ENCODE data around the gene N4BP2L2.
"Not testable (repeated sequence)": the region's sequence is repeated elsewhere in the genome, so short reads cannot be mapped to it uniquely, and the experiment has no call there.

N4BP2L2 gene

GRCh38 chr13:32538621-32539246, at the start of gene N4BP2L2:
N4BP2L2 (minus strand) TSS chr13:32538795; CDS start chr13:32537027, 1,768 bp downstream.
- in situ Hi-C loops (cut with MboI; ENCODE audit: low sequenced_read_pairs) = no loop called here

- in situ Hi-C loops (cut with MboI; ENCODE audit: low sequenced_read_pairs) = no loop called here
Measured at GRCh38 chr13:32587811-32588170, 49.2 kb upstream of the N4BP2L2 start.

- in situ Hi-C loops (cut with MboI; ENCODE audit: low sequenced_read_pairs) = no loop called here
Measured at GRCh38 chr13:32587011-32587810, 48.6 kb upstream of the N4BP2L2 start.

- in situ Hi-C loops (cut with MboI; ENCODE audit: low sequenced_read_pairs) = no loop called here
Measured at GRCh38 chr13:32586080-32586900, 47.7 kb upstream of the N4BP2L2 start, which contains the start of gene PDS5B. PDS5B (plus strand) TSS chr13:32586452; CDS start chr13:32648773, 62,321 bp downstream.

GRCh38 chr13:32585550-32586079, 47.0 kb upstream of the N4BP2L2 start:
- in situ Hi-C loops (cut with MboI; ENCODE audit: low sequenced_read_pairs) = no loop called here

- in situ Hi-C loops (cut with MboI; ENCODE audit: low sequenced_read_pairs) = no loop called here
Measured at GRCh38 chr13:32582991-32583390, 44.4 kb upstream of the N4BP2L2 start.

GRCh38 chr13:32582281-32582680, 43.7 kb upstream of the N4BP2L2 start:
- in situ Hi-C loops (cut with MboI; ENCODE audit: low sequenced_read_pairs) = no loop called here

- in situ Hi-C loops (cut with MboI; ENCODE audit: low sequenced_read_pairs) = no loop called here
Measured at GRCh38 chr13:32581177-32581786, 42.7 kb upstream of the N4BP2L2 start.

GRCh38 chr13:32577032-32577431, 38.4 kb upstream of the N4BP2L2 start:
- in situ Hi-C loops (cut with MboI; ENCODE audit: low sequenced_read_pairs) = no loop called here

GRCh38 chr13:32575687-32576086, 37.1 kb upstream of the N4BP2L2 start:
- in situ Hi-C loops (cut with MboI; ENCODE audit: low sequenced_read_pairs) = not testable (repeated sequence)

GRCh38 chr13:32560842-32561241, 22.2 kb upstream of the N4BP2L2 start:
- in situ Hi-C loops (cut with MboI; ENCODE audit: low sequenced_read_pairs) = not testable (repeated sequence)

- in situ Hi-C loops (cut with MboI; ENCODE audit: low sequenced_read_pairs) = no loop called here
Measured at GRCh38 chr13:32555613-32556012, 17.0 kb upstream of the N4BP2L2 start.

GRCh38 chr13:32553720-32554119, 15.1 kb upstream of the N4BP2L2 start:
- in situ Hi-C loops (cut with MboI; ENCODE audit: low sequenced_read_pairs) = no loop called here

- in situ Hi-C loops (cut with MboI; ENCODE audit: low sequenced_read_pairs) = no loop called here
Measured at GRCh38 chr13:32549788-32550187, 11.2 kb upstream of the N4BP2L2 start.

GRCh38 chr13:32548837-32549236, 10.2 kb upstream of the N4BP2L2 start:
- in situ Hi-C loops (cut with MboI; ENCODE audit: low sequenced_read_pairs) = no loop called here

- in situ Hi-C loops (cut with MboI; ENCODE audit: low sequenced_read_pairs) = no loop called here
Measured at GRCh38 chr13:32545083-32545482, 6.5 kb upstream of the N4BP2L2 start.

- in situ Hi-C loops (cut with MboI; ENCODE audit: low sequenced_read_pairs) = no loop called here
Measured at GRCh38 chr13:32542221-32542620, 3.6 kb upstream of the N4BP2L2 start.

GRCh38 chr13:32538143-32538620, 413 bp downstream of the N4BP2L2 start:
- in situ Hi-C loops (cut with MboI; ENCODE audit: low sequenced_read_pairs) = no loop called here

- in situ Hi-C loops (cut with MboI; ENCODE audit: low sequenced_read_pairs) = no loop called here
Measured at GRCh38 chr13:32537580-32538142, 934 bp downstream of the N4BP2L2 start.

- in situ Hi-C loops (cut with MboI; ENCODE audit: low sequenced_read_pairs) = no loop called here
Measured at GRCh38 chr13:32535748-32536147, 2.8 kb downstream of the N4BP2L2 start.

Data from hTERT RPE-1 (cell line).